Fibroblast of mammary gland (primary cell): Measurements from ENCODE around the gene DRD1.

Experiments
- DNase-seq: peaks from one replicate; pipeline ENCODE4 v3.0.0-alpha.2; 2010; ENCODE audit warnings: low read depth
- H3K4me3 ChIP-seq: 2 replicates; pipeline ENCODE4 v1.5.1; 2011; ENCODE audit warnings: low read depth, mild to moderate bottlenecking, low read length, moderate library complexity; ENCODE audit not compliant: control insufficient read depth
- TF ChIP-seq, protein P1 (sequence below): conservative IDR thresholded peaks from 2 replicates; pipeline ENCODE4 v1.5.1; 2011; ENCODE audit warnings: low read depth, low read length, inconsistent platforms; ENCODE audit not compliant: control insufficient read depth, insufficient read depth

The DRD1 gene

DNA sequence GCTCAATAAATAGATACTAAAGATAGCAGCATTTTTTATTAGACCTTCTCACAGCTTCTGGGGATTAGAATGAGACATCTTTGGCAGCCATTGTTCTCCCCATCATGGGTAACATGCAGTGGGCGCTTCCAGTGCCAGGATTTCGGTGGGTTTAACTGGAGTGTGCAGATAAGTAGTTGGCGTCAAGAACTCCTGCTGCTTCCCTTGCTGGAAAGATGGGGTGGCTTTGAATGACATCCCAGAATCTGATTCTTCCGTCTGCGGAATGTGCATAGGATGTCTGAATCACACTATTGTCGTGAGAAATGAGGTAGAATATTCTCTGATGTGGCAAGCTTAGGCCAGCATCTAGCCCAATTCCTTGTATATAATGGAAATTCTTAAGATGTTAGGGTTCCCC, 41.6 kb upstream of the DRD1 start:
- DNase-seq = no peak
- TF ChIP-seq, protein P1, sequence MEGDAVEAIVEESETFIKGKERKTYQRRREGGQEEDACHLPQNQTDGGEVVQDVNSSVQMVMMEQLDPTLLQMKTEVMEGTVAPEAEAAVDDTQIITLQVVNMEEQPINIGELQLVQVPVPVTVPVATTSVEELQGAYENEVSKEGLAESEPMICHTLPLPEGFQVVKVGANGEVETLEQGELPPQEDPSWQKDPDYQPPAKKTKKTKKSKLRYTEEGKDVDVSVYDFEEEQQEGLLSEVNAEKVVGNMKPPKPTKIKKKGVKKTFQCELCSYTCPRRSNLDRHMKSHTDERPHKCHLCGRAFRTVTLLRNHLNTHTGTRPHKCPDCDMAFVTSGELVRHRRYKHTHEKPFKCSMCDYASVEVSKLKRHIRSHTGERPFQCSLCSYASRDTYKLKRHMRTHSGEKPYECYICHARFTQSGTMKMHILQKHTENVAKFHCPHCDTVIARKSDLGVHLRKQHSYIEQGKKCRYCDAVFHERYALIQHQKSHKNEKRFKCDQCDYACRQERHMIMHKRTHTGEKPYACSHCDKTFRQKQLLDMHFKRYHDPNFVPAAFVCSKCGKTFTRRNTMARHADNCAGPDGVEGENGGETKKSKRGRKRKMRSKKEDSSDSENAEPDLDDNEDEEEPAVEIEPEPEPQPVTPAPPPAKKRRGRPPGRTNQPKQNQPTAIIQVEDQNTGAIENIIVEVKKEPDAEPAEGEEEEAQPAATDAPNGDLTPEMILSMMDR = no peak
- no peak overlapping the region for H3K4me3 ChIP-seq

- TF ChIP-seq, protein P1 = no peak
- H3K4me3 ChIP-seq = no peak overlapping the region
Observed at GRCh38 chr5:175484829-175485228, 40.8 kb upstream of the DRD1 start.

DNA sequence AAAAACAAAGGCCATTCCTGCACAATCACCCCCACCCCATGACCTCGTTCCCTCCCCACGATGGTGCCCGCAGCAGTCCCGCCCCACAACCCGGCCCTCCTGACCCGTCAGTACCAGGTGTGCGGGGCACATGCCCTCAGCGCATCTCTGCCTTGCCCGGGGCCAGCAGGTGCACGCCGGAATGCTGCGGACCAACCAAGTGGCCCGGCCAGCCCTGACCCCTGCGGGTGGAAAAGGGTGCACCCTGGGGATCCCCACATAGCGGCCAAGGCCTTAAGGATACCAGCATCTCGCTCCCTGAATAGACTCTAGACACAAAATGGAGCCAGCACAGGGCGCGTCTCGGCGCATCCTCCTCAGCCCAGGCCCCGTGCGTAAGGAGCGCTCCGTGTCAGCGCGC, 40.3 kb upstream of the DRD1 start:
- no peak for DNase-seq
- no peak overlapping the region for H3K4me3 ChIP-seq
- TF ChIP-seq, protein P1 = no peak

More at GRCh38 chr5:175484829-175485228, 40.8 kb upstream of the DRD1 start:
- DNase-seq = no peak

GRCh38 chr5:175483337-175483736, 39.4 kb upstream of the DRD1 start:
- no peak for DNase-seq
- TF ChIP-seq, protein P1 = no peak
- no peak overlapping the region for H3K4me3 ChIP-seq

GRCh38 chr5:175479125-175479881, 35.3 kb upstream of the DRD1 start:
- H3K4me3 ChIP-seq = peak overlapping the region; percentile 74
- no peak for DNase-seq
- TF ChIP-seq, protein P1 = no peak

- DNase-seq = peak; percentile 69
- H3K4me3 ChIP-seq = peak within 1 kb of the TSS; percentile 74
- TF ChIP-seq, protein P1 = no peak
Observed at GRCh38 chr5:175478384-175479124, 34.6 kb upstream of the DRD1 start, which contains the start of gene SFXN1. SFXN1 (plus strand) TSS chr5:175478560; CDS start chr5:175492104, 13,544 bp downstream.
